IMR-90 (cell line): Measurements from ENCODE around the gene PMAIP1. TPM values are rescaled to one million over a fixed set of nuclear protein-coding genes. Genes with fewer than 3 reads are reported as not detected.

ENCODE experiments used
- ATAC-seq: fragments of 200-7000 bp; cut with Tn5 transposase; 2 replicates; pipeline ENCODE4 v1.9.1; 2020; ENCODE audit warnings: low read depth, mild to moderate bottlenecking, moderate library complexity
- BruUV-seq: library from RNA; stranded (reverse); fragments of 400-500 nt; replicated peaks from 2 replicates; lab custom pipeline; 2021; lab: Mats Ljungman, UMichigan
- CTCF ChIA-PET: fragments of 300-600 bp; formaldehyde crosslinking; extraction: SDS; loops from one replicate; lab custom pipeline; 2021; ENCODE audit warnings: antibody characterized with exemption; lab: Yijun Ruan, JAX
- POLR2A ChIA-PET: fragments of 300-600 bp; sonication (Branson Sonifier 250); formaldehyde crosslinking; loops from one replicate; lab custom pipeline; 2022; ENCODE audit warnings: antibody characterized with exemption; ENCODE audit not compliant: unreplicated experiment; lab: Charles Lee
- DNase-seq: peaks from one replicate; pipeline ENCODE4 v3.0.0; 2013
- H2AFZ ChIP-seq: replicated peaks from 2 replicates; pipeline ENCODE3; 2013; ENCODE audit warnings: low read length, mild to moderate bottlenecking; ENCODE audit not compliant: poor library complexity
- H2AK5ac ChIP-seq: 2 replicates; pipeline ENCODE4 v1.6.1; 2013; ENCODE audit warnings: low read depth, low read length, inconsistent platforms
- H2AK9ac ChIP-seq: replicated peaks from 2 replicates; pipeline ENCODE3; 2013; ENCODE audit warnings: mild to moderate bottlenecking, low read depth, low read length, moderate library complexity; ENCODE audit not compliant: poor library complexity
- H2BK120ac ChIP-seq: 2 replicates; pipeline ENCODE4 v1.6.1; 2013; ENCODE audit warnings: low read depth, low read length, inconsistent platforms
- H2BK15ac ChIP-seq: 3 replicates; pipeline ENCODE4 v1.6.1; 2013; ENCODE audit warnings: low read depth, low read length, inconsistent platforms
- H2BK20ac ChIP-seq: 2 replicates; pipeline ENCODE4 v1.6.1; 2013; ENCODE audit warnings: low read depth, mild to moderate bottlenecking, inconsistent platforms, low read length, moderate library complexity
- H2BK5ac ChIP-seq: 2 replicates; pipeline ENCODE4 v1.6.1; 2013; ENCODE audit warnings: mild to moderate bottlenecking, low read depth, low read length, inconsistent platforms; ENCODE audit not compliant: poor library complexity, severe bottlenecking
- H3K14ac ChIP-seq: replicated peaks from 2 replicates; pipeline ENCODE4 v1.6.1; 2013; ENCODE audit warnings: low read depth, low read length, inconsistent platforms
- H3K18ac ChIP-seq: 2 replicates; pipeline ENCODE4 v1.6.1; 2013; ENCODE audit warnings: low read depth, low read length, control low read depth
- H3K23ac ChIP-seq: 2 replicates; pipeline ENCODE4 v1.6.1; 2013; ENCODE audit warnings: low read depth, low read length, inconsistent platforms
- H3K27ac ChIP-seq: 2 replicates; pipeline ENCODE4 v1.5.1; 2013; ENCODE audit warnings: mild to moderate bottlenecking, control low read depth, low read length; ENCODE audit not compliant: insufficient read depth
- H3K27me3 ChIP-seq: 2 replicates; pipeline ENCODE4 v1.6.1; 2013; ENCODE audit warnings: low read length; ENCODE audit not compliant: control insufficient read depth, insufficient read depth
- H3K36me3 ChIP-seq: 2 replicates; pipeline ENCODE4 v1.6.1; 2013; ENCODE audit warnings: low read length, mixed read lengths; ENCODE audit not compliant: control insufficient read depth, insufficient read depth
- H3K4ac ChIP-seq: 2 replicates; pipeline ENCODE4 v1.6.1; 2013; ENCODE audit warnings: low read depth, low read length, inconsistent platforms
- H3K4me1 ChIP-seq: 2 replicates; pipeline ENCODE4 v1.6.1; 2013; ENCODE audit warnings: low read length, mixed read lengths; ENCODE audit not compliant: control insufficient read depth, insufficient read depth
- H3K4me2 ChIP-seq: 2 replicates; pipeline ENCODE4 v1.6.1; 2013; ENCODE audit warnings: low read depth, mild to moderate bottlenecking, control low read depth, low read length, moderate library complexity
- H3K4me3 ChIP-seq: 2 replicates; pipeline ENCODE4 v1.5.1; 2013; ENCODE audit warnings: low read depth, mild to moderate bottlenecking, control low read depth, low read length, moderate library complexity; ENCODE audit not compliant: insufficient read depth
- H3K56ac ChIP-seq: 2 replicates; pipeline ENCODE4 v1.6.1; 2013; ENCODE audit warnings: low read length, inconsistent platforms; ENCODE audit not compliant: insufficient read depth; ENCODE audit errors: extremely low read depth
- H3K79me1 ChIP-seq, 2 experiments: 2 replicates each; pipeline ENCODE4 v1.6.1; 2013; ENCODE audit warnings: low read length in 2 of 2, inconsistent platforms in 1 of 2, low read depth in 1 of 2
- H3K9ac ChIP-seq: 2 replicates; pipeline ENCODE4 v1.6.1; 2013; ENCODE audit warnings: low read depth, low read length, control low read depth
- H3K9me1 ChIP-seq: 2 replicates; pipeline ENCODE4 v1.6.1; 2013; ENCODE audit warnings: low read length, inconsistent platforms; ENCODE audit not compliant: insufficient read depth
- H3K9me3 ChIP-seq: 2 replicates; pipeline ENCODE4 v1.6.1; 2013; ENCODE audit warnings: low read length; ENCODE audit not compliant: control insufficient read depth, insufficient read depth
- H4K20me1 ChIP-seq: 2 replicates; pipeline ENCODE4 v1.6.1; 2013; ENCODE audit warnings: low read length, inconsistent platforms; ENCODE audit not compliant: insufficient read depth
- H4K5ac ChIP-seq: 2 replicates; pipeline ENCODE4 v1.6.1; 2013; ENCODE audit warnings: mild to moderate bottlenecking, low read depth, low read length, control low read depth
- H4K8ac ChIP-seq, 2 experiments: 2 replicates each; pipeline ENCODE4 v1.6.1; 2013; ENCODE audit warnings: low read depth in 2 of 2, low read length in 2 of 2, control low read depth in 1 of 2, inconsistent platforms in 1 of 2
- H4K91ac ChIP-seq: 2 replicates; pipeline ENCODE4 v1.6.1; 2013; ENCODE audit warnings: low read depth, low read length, inconsistent platforms; ENCODE audit not compliant: insufficient read depth
- BHLHE40 ChIP-seq: fragments of 150-350 bp; IDR thresholded peaks from 2 replicates; pipeline ENCODE4 v1.6.1; 2016; ENCODE audit warnings: mild to moderate bottlenecking, low read depth, low read length
- MXI1 ChIP-seq: IDR thresholded peaks from 2 replicates; pipeline ENCODE4 v1.6.1; 2012; ENCODE audit warnings: low read depth, mild to moderate bottlenecking, low read length, moderate library complexity, borderline replicate concordance
- RCOR1 ChIP-seq: IDR thresholded peaks from 2 replicates; pipeline ENCODE4 v1.6.1; 2012; ENCODE audit warnings: mild to moderate bottlenecking, low read length, improper control_type of control experiment; ENCODE audit not compliant: insufficient replicate concordance
- RFX5 ChIP-seq: IDR thresholded peaks from 2 replicates; pipeline ENCODE4 v1.8.0; 2012; ENCODE audit warnings: low read depth, mild to moderate bottlenecking, low read length, moderate library complexity
- WGBS, 2 experiments: methylation state at CpG; one replicate each; pipeline versions ENCODE4 v1.1.5 to v1.1.7; 2013; ENCODE audit warnings: missing lambda C conversion rate in 2 of 2; ENCODE audit not compliant: insufficient read length in 1 of 2; ENCODE audit errors: extremely low coverage in 2 of 2; 5-methylcytosine and 5-hydroxymethylcytosine counted together
- dilution Hi-C: fragments of 300-500 bp; cut with HindIII; formaldehyde crosslinking; loops from one replicate; pipeline ENCODE4 v1.14.3; 2018; ENCODE audit warnings: low sequenced_read_pairs; ENCODE audit not compliant: unreplicated experiment
- in situ Hi-C: fragments of 300-500 bp; cut with MboI; formaldehyde crosslinking; loops from 3 replicates; pipeline ENCODE4 v1.14.3; 2019; ENCODE audit warnings: low sequenced_read_pairs, inconsistent platforms, mixed read lengths
- intact Hi-C: fragments of 100-400 bp; cut with micrococcal nuclease; formaldehyde crosslinking; loops from 2 replicates; pipeline ENCODE4 v1.10.0; 2022
- polyA plus RNA-seq, 3 experiments: library from polyadenylated mRNA; depleted of rRNA; stranded (reverse); fragments of >200 nt; gene quantifications; 2 replicates each; pipeline ENCODE4 v1.2.3, GENCODE V29; 2012; ENCODE audit warnings: low replicate concordance in 1 of 3
- total RNA-seq: library from RNA; depleted of rRNA; stranded (reverse); fragments of >200 nt; gene quantifications from 2 replicates; pipeline ENCODE4 v1.2.3, GENCODE V29; 2012

PMAIP1 gene
- total and polyA plus RNA-seq, 2 of the 4 experiments (the other 2 are of a cell fraction) = 14.0 to 30.1 TPM

- H4K8ac ChIP-seq = peak overlapping the region in 1 of 2 experiments; percentile 87; a peak in 2 of 4 replicates
- peak overlapping the region; percentile 82 for H3K14ac ChIP-seq
- H2AK9ac ChIP-seq = no peak overlapping the region
- TF ChIP-seq BHLHE40 (no peak), RCOR1 (no peak), RFX5 (no peak), MXI1 (no peak)
- H3K4me1 ChIP-seq = peaks cover 29% of the 10 kb centered on the region
- intact Hi-C loops = loop anchor here (10.0 kb wide), 2 partner anchors 212 to 282 kb away; partner anchors contain the start of gene CCBE1
- peak overlapping the region; percentile 46 for H2AFZ ChIP-seq
- H3K9me1 ChIP-seq = peaks cover 24% of the 10 kb centered on the region
- peaks cover 7% of the 10 kb centered on the region for H3K36me3 ChIP-seq
- no CpG with 5 or more reads among the region's 5 CpGs for WGBS, 2 experiments
- H2AK5ac ChIP-seq = peak overlapping the region; percentile 87; the same call in 1 of the 2 replicates
- peak overlapping the region; percentile 77 for H2BK20ac ChIP-seq
- H3K4ac ChIP-seq = peak overlapping the region; percentile 86; the same call in 1 of the 2 replicates
- peaks cover 18% of the 10 kb centered on the region for H4K20me1 ChIP-seq
- ChIA-PET POLR2A (no interaction called here), CTCF (interaction anchor here (0.5 kb wide), 1 partner anchor 292 kb away, joined by 3 read pairs; no protein-coding TSS in a partner anchor)
- H3K4me2 ChIP-seq = peak overlapping the region; percentile 69; the same call in 1 of the 2 replicates
- dilution Hi-C loops = no loop called here
- no TSS peak for BruUV-seq
- peak overlapping the region; percentile 83; the same call in 1 of the 2 replicates for H3K18ac ChIP-seq
- H3K4me3 ChIP-seq = no peak overlapping the region
- H4K5ac ChIP-seq = peak overlapping the region; percentile 79; the same call in 1 of the 2 replicates
- peak overlapping the region; percentile 80; the same call in 1 of the 2 replicates for H2BK120ac ChIP-seq
- H3K23ac ChIP-seq = peak overlapping the region; percentile 91
- H3K56ac ChIP-seq = peak overlapping the region; percentile 54; the same call in 1 of the 2 replicates
- H3K9ac ChIP-seq = no peak overlapping the region; the same call in 1 of the 2 replicates
- DNase-seq = no peak
- H3K27ac ChIP-seq = no peak overlapping the region
- peaks cover 0 to 39% of the 10 kb centered on the region in 2 experiments; a peak in 2 of 4 replicates for H3K79me1 ChIP-seq
- in situ Hi-C loops = no loop called here
- no peak overlapping the region for H4K91ac ChIP-seq
- H3K9me3 ChIP-seq = no peaks in the 10 kb centered on the region
- peak overlapping the region; percentile 83 for H2BK5ac ChIP-seq
- ATAC-seq = no peak
- H3K27me3 ChIP-seq = no peaks in the 10 kb centered on the region
- peak overlapping the region; percentile 94; the same call in 1 of the 3 replicates for H2BK15ac ChIP-seq
These were observed 7.4 kb downstream of the PMAIP1 start for GRCh38 chr18:59907172-59907571.
